Testis (tissue), 3 donors: ENCODE results near the gene NXT1. TPM values are rescaled to one million over a fixed set of nuclear protein-coding genes. Genes with fewer than 3 reads are reported as not detected.

Experiments
- DNase-seq: peaks from one replicate; pipeline ENCODE4 v3.0.0-alpha.2; 2019
- H3K27ac ChIP-seq, 2 donors: fragments of 200-600 bp; sonication (generic); one replicate each; pipeline ENCODE4 v1.5.1; 2019
- H3K27me3 ChIP-seq: fragments of 200-600 bp; sonication (generic); one replicate; pipeline ENCODE4 v1.5.1; 2019
- H3K36me3 ChIP-seq: fragments of 200-600 bp; sonication (generic); one replicate; pipeline ENCODE4 v1.5.1; 2017; ENCODE audit warnings: low read depth; ENCODE audit errors: missing control alignments
- H3K4me1 ChIP-seq: fragments of 200-600 bp; sonication (generic); one replicate; pipeline ENCODE4 v1.5.1; 2019
- H3K4me3 ChIP-seq, 2 donors: fragments of 200-600 bp; sonication (generic); one replicate each; pipeline ENCODE4 v1.5.1; 2017 to 2019
- H3K9me3 ChIP-seq: fragments of 200-600 bp; sonication (generic); one replicate; pipeline ENCODE4 v1.5.1; 2017
- CTCF ChIP-seq, 3 experiments: fragments of 450-650 bp in 2 of 3; fragments of 200-600 bp in 1 of 3; sonication (generic) in 1 of 3; IDR thresholded peaks; one replicate each; pipeline ENCODE4 v1.5.1; 2016 to 2019; ENCODE audit warnings: antibody characterized with exemption in 3 of 3, mild to moderate bottlenecking in 2 of 3, moderate library complexity in 1 of 3
- POLR2A ChIP-seq: fragments of 450-650 bp; IDR thresholded peaks from one replicate; pipeline ENCODE4 v1.6.1; 2017; ENCODE audit warnings: antibody characterized with exemption, mild to moderate bottlenecking, moderate library complexity
- WGBS, 2 donors: methylation state at CpG; one replicate each; pipeline ENCODE4 v1.1.5; 2018; 5-methylcytosine and 5-hydroxymethylcytosine counted together
- intact Hi-C: fragments of 100-400 bp; cut with DNase I; formaldehyde crosslinking; loops from one replicate; pipeline ENCODE4 v1.15.1; 2023; ENCODE audit warnings: low total_unique reads
- polyA plus RNA-seq: library from polyadenylated mRNA; stranded (reverse); fragments of 350-450 nt; fragmentation: Illumina TruSeq; extraction: RNeasy Lipid Tissue Mini Kit (QIAGEN cat#74804); gene quantifications from one replicate; pipeline ENCODE4 v1.2.3, GENCODE V29; 2014; ENCODE audit warnings: low read depth, low replicate concordance; ENCODE audit not compliant: insufficient read depth
- total RNA-seq, 2 donors: library from RNA; depleted of rRNA; stranded (reverse); fragments of >200 nt; gene quantifications; one replicate each; pipeline ENCODE4 v1.2.3, GENCODE V29; 2016

The NXT1 gene
- total and polyA plus RNA-seq, 3 donors from 2014 or later: 26.3 to 48.0 (median 40.3) TPM

DNA sequence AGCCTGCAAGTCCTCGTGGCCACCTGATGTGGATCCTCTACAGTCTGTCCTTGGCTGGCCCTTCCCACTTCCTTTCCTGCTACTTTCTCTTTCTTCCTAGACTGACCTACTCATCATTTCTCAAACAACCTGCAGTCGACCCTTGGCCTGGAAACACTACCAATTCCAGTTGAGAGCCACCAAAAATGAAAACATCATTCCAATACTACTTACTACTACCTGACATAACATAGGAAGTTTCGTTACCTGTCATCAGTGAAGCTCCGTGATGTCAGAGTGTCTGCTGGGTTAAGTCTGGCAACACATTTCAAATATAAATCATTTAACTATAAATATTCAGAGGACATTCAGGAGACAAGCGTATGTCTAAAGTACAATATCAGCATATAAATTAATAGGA lies 25.2 kb downstream of the NXT1 start:
- H3K27me3 ChIP-seq: no peaks in the 10 kb centered on the region
- no peaks in the 10 kb centered on the region for H3K36me3 ChIP-seq
- WGBS, 2 donors: 87 to 90% methylated on average over 5 of the region's 5 CpGs
- H3K4me1 ChIP-seq: no peaks in the 10 kb centered on the region
- H3K4me3 ChIP-seq: no peak overlapping the region
- intact Hi-C loops: no loop called here
- no peaks in the 10 kb centered on the region for H3K9me3 ChIP-seq
- H3K27ac ChIP-seq: no peak overlapping the region
- DNase-seq: no peak
- TF ChIP-seq CTCF (IDR thresholded peaks at IDR 0.05): no peak
- no peak for TF ChIP-seq POLR2A

- intact Hi-C loops: no loop called here
- H3K27me3 ChIP-seq: no peaks in the 10 kb centered on the region
- DNase-seq: no peak
- H3K4me3 ChIP-seq: no peak overlapping the region
- TF ChIP-seq CTCF (IDR thresholded peaks at IDR 0.05) (no peak), POLR2A (no peak)
- no peaks in the 10 kb centered on the region for H3K4me1 ChIP-seq
- H3K36me3 ChIP-seq: no peaks in the 10 kb centered on the region
- H3K9me3 ChIP-seq: no peaks in the 10 kb centered on the region
- H3K27ac ChIP-seq: no peak overlapping the region
Measured at GRCh38 chr20:23379772-23380171, 29.2 kb downstream of the NXT1 start.

- Histone ChIP-seq H3K9me3 (no peaks in the 10 kb centered on the region), H3K36me3 (no peaks in the 10 kb centered on the region), H3K27me3 (no peaks in the 10 kb centered on the region), H3K27ac (no peak overlapping the region), H3K4me3 (no peak overlapping the region), H3K4me1 (no peaks in the 10 kb centered on the region)
- TF ChIP-seq CTCF (IDR thresholded peaks at IDR 0.05) (no peak), POLR2A (no peak)
- intact Hi-C loops: no loop called here
- DNase-seq: no peak
Measured at GRCh38 chr20:23381876-23382275, 31.3 kb downstream of the NXT1 start.

DNA sequence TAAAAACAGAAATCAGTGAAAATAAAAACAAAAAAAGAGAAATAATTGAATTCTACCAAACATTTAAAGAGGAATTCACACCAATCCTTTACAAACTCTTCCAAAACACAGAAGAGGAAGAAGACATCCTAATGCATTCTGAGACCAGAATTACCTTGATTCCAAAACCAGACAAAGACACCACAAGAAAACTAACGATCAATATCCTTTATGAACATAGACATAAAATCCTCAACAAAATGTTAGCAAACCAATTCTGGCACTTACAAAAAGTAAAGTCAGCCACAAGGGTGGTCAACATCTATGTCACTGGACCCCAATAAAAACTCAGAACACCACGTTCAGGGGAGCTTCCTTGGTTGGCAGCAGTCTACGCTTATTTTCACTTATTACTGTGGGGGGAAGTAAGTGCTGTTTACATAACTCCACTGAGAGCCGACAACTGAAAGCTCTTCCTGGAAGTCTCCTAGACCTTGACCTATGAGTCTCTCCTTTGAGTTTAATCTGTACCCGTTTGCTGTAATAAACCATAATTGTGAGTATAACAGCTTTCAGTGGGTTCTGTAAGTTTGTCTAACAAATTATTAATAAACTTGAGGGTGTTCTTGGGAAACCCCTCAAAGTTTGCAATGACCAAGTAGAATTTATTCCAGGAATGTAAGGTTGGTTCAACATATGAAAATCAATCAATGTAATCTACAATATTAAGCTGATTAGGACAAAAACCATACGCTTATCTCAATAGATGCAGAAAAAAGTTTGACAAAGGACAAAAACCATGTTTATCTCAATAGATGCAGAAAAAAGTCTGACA lies 35.9 kb downstream of the NXT1 start:
- no peaks in the 10 kb centered on the region for H3K4me1 ChIP-seq
- WGBS, 2 donors: 56 to 68% methylated on average over 6 of the region's 6 CpGs
- H3K4me3 ChIP-seq: no peak overlapping the region
- no peaks in the 10 kb centered on the region for H3K36me3 ChIP-seq
- intact Hi-C loops: no loop called here
- no peak for DNase-seq
- H3K27me3 ChIP-seq: no peaks in the 10 kb centered on the region
- TF ChIP-seq POLR2A (no peak), CTCF (IDR thresholded peaks at IDR 0.05) (no peak)
- no peak overlapping the region for H3K27ac ChIP-seq
- no peaks in the 10 kb centered on the region for H3K9me3 ChIP-seq

DNA sequence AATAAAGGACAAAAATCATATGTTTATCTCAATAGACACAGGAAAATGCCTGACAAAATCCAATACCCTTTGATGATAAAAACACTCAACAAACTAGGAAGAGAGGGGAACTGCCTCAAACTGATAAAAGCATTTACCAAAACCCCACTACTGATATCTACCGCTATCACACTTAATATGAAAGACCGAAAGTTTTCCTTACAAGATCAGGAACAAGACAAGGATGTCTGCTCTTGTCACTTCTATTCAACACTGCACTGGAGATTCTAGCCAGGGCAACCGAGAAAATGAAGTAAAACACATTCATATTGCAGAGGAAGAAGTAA lies 36.5 kb downstream of the NXT1 start:
- Histone ChIP-seq H3K36me3 (no peaks in the 10 kb centered on the region), H3K4me1 (no peaks in the 10 kb centered on the region), H3K27me3 (no peaks in the 10 kb centered on the region), H3K9me3 (no peaks in the 10 kb centered on the region), H3K27ac (no peak overlapping the region), H3K4me3 (no peak overlapping the region)
- TF ChIP-seq POLR2A (no peak), CTCF (IDR thresholded peaks at IDR 0.05) (no peak)
- DNase-seq: no peak
- intact Hi-C loops: no loop called here
- 92 to 95% methylated on average over 3 of the region's 3 CpGs for WGBS, 2 donors
